Mesendoderm (in vitro differentiated cells): ENCODE data around the gene CALU.

ENCODE experiments used
- DNase-seq: peaks from one replicate; pipeline ENCODE4 v3.0.0; 2013
- H2AK5ac ChIP-seq: 2 replicates; pipeline ENCODE4 v1.6.1; 2013; ENCODE audit warnings: low read length, inconsistent platforms
- H2BK120ac ChIP-seq: 2 replicates; pipeline ENCODE4 v1.6.1; 2013; ENCODE audit warnings: low read depth, mild to moderate bottlenecking, low read length, moderate library complexity, mixed read lengths
- H2BK15ac ChIP-seq: replicated peaks from 2 replicates; pipeline ENCODE4 v1.6.1; 2013; ENCODE audit warnings: low read depth, mild to moderate bottlenecking, moderate library complexity
- H2BK5ac ChIP-seq: 2 replicates; pipeline ENCODE4 v1.6.1; 2013; ENCODE audit warnings: low read length, inconsistent platforms
- H3K18ac ChIP-seq: 2 replicates; pipeline ENCODE4 v1.6.1; 2013; ENCODE audit warnings: mild to moderate bottlenecking, low read length, mixed read lengths
- H3K23ac ChIP-seq: one replicate; pipeline ENCODE4 v1.6.1; 2013; ENCODE audit warnings: low read length
- H3K27ac ChIP-seq: 2 replicates; pipeline ENCODE4 v1.5.1; 2013; ENCODE audit warnings: low read depth, mild to moderate bottlenecking, inconsistent platforms, low read length, moderate library complexity
- H3K27me3 ChIP-seq: 2 replicates; pipeline ENCODE4 v1.6.1; 2013; ENCODE audit warnings: low read length, control low read depth, mild to moderate bottlenecking, inconsistent platforms; ENCODE audit not compliant: insufficient read depth, poor library complexity
- H3K36me3 ChIP-seq: 2 replicates; pipeline ENCODE4 v1.6.1; 2013; ENCODE audit warnings: low read length, inconsistent platforms; ENCODE audit not compliant: control insufficient read depth, insufficient read depth
- H3K4ac ChIP-seq: one replicate; pipeline ENCODE4 v1.6.1; 2013; ENCODE audit warnings: low read depth, mild to moderate bottlenecking, low read length, moderate library complexity
- H3K4me1 ChIP-seq: 2 replicates; pipeline ENCODE4 v1.6.1; 2013; ENCODE audit warnings: low read depth, low read length, inconsistent platforms; ENCODE audit not compliant: control insufficient read depth
- H3K4me2 ChIP-seq: 2 replicates; pipeline ENCODE4 v1.6.1; 2013; ENCODE audit warnings: low read length
- H3K4me3 ChIP-seq: 2 replicates; pipeline ENCODE4 v1.5.1; 2013; ENCODE audit warnings: mild to moderate bottlenecking, low read length
- H3K56ac ChIP-seq: one replicate; pipeline ENCODE4 v1.6.1; 2013; ENCODE audit warnings: low read length
- H3K79me1 ChIP-seq: 2 replicates; pipeline ENCODE4 v1.6.1; 2013; ENCODE audit warnings: low read length, inconsistent platforms
- H3K79me2 ChIP-seq: 2 replicates; pipeline ENCODE4 v1.6.1; 2013; ENCODE audit warnings: mild to moderate bottlenecking, low read length; ENCODE audit not compliant: control insufficient read depth, insufficient read depth
- H3K9ac ChIP-seq: 2 replicates; pipeline ENCODE4 v1.6.1; 2013; ENCODE audit warnings: low read length, inconsistent platforms
- H4K5ac ChIP-seq: one replicate; pipeline ENCODE4 v1.6.1; 2013; ENCODE audit warnings: low read length
- H4K8ac ChIP-seq: one replicate; pipeline ENCODE4 v1.6.1; 2013; ENCODE audit warnings: low read depth, mild to moderate bottlenecking, control low read depth, low read length, moderate library complexity
- whole genome bisulfite sequencing: extraction: QIAGEN DNeasy Blood & Tissue Kit; methylation state at CpG from one replicate; pipeline ENCODE4 v1.1.7; 2013; ENCODE audit warnings: low lambda C conversion rate, missing lambda C conversion rate; ENCODE audit not compliant: insufficient coverage; ENCODE audit errors: extremely low coverage; 5-methylcytosine and 5-hydroxymethylcytosine counted together

The CALU gene

DNA sequence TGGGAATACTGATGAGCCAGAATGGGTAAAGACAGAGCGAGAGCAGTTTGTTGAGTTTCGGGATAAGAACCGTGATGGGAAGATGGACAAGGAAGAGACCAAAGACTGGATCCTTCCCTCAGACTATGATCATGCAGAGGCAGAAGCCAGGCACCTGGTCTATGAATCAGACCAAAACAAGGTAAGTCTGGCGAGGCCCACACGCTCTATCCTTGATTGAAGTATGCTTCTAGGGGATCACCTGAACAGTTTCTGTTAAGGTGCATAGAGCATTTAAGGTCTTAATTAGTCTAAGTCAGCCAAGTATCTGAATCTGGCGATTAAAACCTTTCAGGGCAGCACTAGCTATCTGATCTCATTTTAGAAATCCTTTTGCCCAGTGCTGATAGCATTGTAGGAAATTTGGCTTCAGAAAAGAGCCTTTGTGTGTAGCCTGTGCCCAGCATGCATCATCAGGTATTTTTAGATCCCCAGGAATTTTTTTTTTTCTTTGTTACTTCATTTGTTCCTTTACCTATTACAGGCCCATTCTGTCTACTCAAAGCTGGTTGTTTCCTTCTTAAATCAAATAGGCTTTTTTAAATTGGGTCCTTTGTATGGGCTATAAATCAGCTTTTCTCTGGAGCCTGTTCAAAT lies 28.4 kb downstream of the CALU start:
- H3K79me1 ChIP-seq: peaks cover 3% of the 10 kb centered on the region
- no peak overlapping the region for H3K4ac ChIP-seq
- no peak overlapping the region for H2BK5ac ChIP-seq

DNA sequence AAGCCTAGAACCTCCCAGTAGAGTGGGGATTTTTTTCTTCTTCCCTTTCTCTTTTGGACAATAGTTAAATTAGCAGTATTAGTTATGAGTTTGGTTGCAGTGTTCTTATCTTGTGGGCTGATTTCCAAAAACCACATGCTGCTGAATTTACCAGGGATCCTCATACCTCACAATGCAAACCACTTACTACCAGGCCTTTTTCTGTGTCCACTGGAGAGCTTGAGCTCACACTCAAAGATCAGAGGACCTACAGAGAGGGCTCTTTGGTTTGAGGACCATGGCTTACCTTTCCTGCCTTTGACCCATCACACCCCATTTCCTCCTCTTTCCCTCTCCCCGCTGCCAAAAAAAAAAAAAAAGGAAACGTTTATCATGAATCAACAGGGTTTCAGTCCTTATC lies 31.1 kb downstream of the CALU start:
- WGBS: no CpG with 5 or more reads among the region's 2 CpGs
- Histone ChIP-seq H3K36me3 (peaks cover 11% of the 10 kb centered on the region), H3K4ac (no peak overlapping the region), H3K4me1 (no peaks in the 10 kb centered on the region), H3K18ac (no peak overlapping the region), H4K5ac (no peak overlapping the region), H3K23ac (no peak overlapping the region), H3K4me3 (no peak overlapping the region), H3K4me2 (no peak overlapping the region), H2BK5ac (no peak overlapping the region), H4K8ac (no peak overlapping the region), H2BK120ac (no peak overlapping the region), H3K79me1 (peaks cover 3% of the 10 kb centered on the region), H3K27ac (no peak overlapping the region), H3K56ac (no peak overlapping the region), H3K27me3 (no peaks in the 10 kb centered on the region), H2AK5ac (no peak overlapping the region), H3K79me2 (no peaks in the 10 kb centered on the region), H3K9ac (no peak overlapping the region), H2BK15ac (no peak overlapping the region)
- DNase-seq: no peak

More for the DNA sequence above, 28.4 kb downstream of the CALU start:
- no peak overlapping the region for H3K27ac ChIP-seq
- H3K27me3 ChIP-seq: no peaks in the 10 kb centered on the region
- H2BK15ac ChIP-seq: no peak overlapping the region
- no peak overlapping the region for H3K56ac ChIP-seq
- H3K4me2 ChIP-seq: no peak overlapping the region
- no peak overlapping the region for H4K8ac ChIP-seq
- no peak overlapping the region for H3K18ac ChIP-seq
- H3K4me1 ChIP-seq: no peaks in the 10 kb centered on the region
- no peak overlapping the region for H2AK5ac ChIP-seq
- H3K36me3 ChIP-seq: peaks cover 13% of the 10 kb centered on the region
- no peaks in the 10 kb centered on the region for H3K79me2 ChIP-seq
- no peak overlapping the region for H3K4me3 ChIP-seq
- H3K9ac ChIP-seq: no peak overlapping the region
- WGBS: no CpG with 5 or more reads among the region's 6 CpGs
- DNase-seq: no peak
- no peak overlapping the region for H2BK120ac ChIP-seq
- H4K5ac ChIP-seq: no peak overlapping the region
- no peak overlapping the region for H3K23ac ChIP-seq

DNA sequence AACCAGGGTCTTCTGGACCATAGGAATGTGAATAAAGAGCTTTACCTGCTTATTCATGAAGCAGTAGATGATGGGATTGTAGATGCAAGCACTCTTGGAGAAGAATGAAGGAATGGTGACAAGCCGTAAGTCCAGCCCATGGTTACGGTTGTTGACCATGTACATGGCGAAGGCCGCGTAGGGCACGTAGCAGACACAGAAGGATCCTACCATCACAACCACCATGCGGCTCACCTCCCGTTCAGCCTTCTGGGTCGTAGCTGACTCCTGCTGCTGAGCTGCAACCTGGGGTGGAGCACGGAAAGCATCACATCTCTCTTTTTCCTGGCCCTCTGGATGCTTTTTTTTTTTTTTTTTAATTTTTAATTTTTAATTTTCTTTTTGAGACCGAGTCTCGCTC lies 34.4 kb downstream of the CALU start:
- Histone ChIP-seq H3K27ac (no peak overlapping the region), H3K56ac (no peak overlapping the region), H4K5ac (no peak overlapping the region), H3K27me3 (no peaks in the 10 kb centered on the region), H3K9ac (no peak overlapping the region), H3K18ac (no peak overlapping the region), H3K4me2 (no peak overlapping the region), H4K8ac (no peak overlapping the region), H3K4ac (no peak overlapping the region), H3K4me3 (no peak overlapping the region), H3K79me2 (no peaks in the 10 kb centered on the region), H3K4me1 (no peaks in the 10 kb centered on the region), H2AK5ac (no peak overlapping the region), H3K36me3 (peaks cover 4% of the 10 kb centered on the region), H2BK15ac (no peak overlapping the region), H3K23ac (no peak overlapping the region), H2BK120ac (no peak overlapping the region), H3K79me1 (no peaks in the 10 kb centered on the region), H2BK5ac (no peak overlapping the region)
- no peak for DNase-seq
- no CpG with 5 or more reads among the region's 12 CpGs for WGBS

DNA sequence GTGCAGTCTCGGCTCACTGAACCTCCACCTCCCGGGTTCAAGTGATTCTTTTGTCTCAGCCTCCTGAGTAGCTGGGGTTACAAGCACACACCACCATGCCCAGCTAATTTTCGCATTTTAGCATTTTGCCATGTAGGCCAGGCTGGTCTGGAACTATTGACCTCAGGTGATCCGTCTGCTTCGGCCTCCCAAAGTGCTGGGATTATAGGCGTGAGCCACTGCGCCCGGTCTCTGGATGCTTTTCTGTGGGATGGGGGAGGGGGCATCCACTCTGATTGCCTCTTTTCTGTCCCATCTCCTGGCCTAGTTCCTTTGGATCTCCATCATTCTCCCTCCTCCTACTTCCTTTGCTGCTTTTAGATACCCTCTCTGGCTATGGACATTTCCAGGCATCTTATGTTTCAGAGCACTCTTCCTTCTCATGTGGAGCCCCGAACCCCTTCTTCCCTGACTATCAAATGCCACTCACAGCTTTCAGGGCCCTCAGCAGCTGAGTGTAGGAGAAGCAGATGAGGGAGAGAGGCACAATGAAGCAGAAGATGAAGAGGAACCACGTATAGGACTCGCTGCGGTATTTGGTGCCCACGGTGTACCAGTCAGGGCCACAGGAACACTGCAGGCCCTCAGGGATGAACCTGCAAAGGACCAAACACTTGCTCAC lies 35.0 kb downstream of the CALU start:
- no peak overlapping the region for H3K23ac ChIP-seq
- no peaks in the 10 kb centered on the region for H3K79me1 ChIP-seq
- WGBS: no CpG with 5 or more reads among the region's 13 CpGs
- no peak overlapping the region for H3K4me3 ChIP-seq
- no peaks in the 10 kb centered on the region for H3K27me3 ChIP-seq
- no peak overlapping the region for H3K18ac ChIP-seq
- no peak overlapping the region for H3K9ac ChIP-seq
- no peak for DNase-seq
- H3K27ac ChIP-seq: no peak overlapping the region
- H3K4me1 ChIP-seq: no peaks in the 10 kb centered on the region
- H4K8ac ChIP-seq: no peak overlapping the region
- H3K79me2 ChIP-seq: no peaks in the 10 kb centered on the region
- H4K5ac ChIP-seq: no peak overlapping the region
- H2BK5ac ChIP-seq: no peak overlapping the region
- no peak overlapping the region for H2BK120ac ChIP-seq
- H2AK5ac ChIP-seq: no peak overlapping the region
- no peak overlapping the region for H3K56ac ChIP-seq
- H2BK15ac ChIP-seq: no peak overlapping the region
- no peak overlapping the region for H3K4ac ChIP-seq
- peaks cover 3% of the 10 kb centered on the region for H3K36me3 ChIP-seq
- H3K4me2 ChIP-seq: no peak overlapping the region

DNA sequence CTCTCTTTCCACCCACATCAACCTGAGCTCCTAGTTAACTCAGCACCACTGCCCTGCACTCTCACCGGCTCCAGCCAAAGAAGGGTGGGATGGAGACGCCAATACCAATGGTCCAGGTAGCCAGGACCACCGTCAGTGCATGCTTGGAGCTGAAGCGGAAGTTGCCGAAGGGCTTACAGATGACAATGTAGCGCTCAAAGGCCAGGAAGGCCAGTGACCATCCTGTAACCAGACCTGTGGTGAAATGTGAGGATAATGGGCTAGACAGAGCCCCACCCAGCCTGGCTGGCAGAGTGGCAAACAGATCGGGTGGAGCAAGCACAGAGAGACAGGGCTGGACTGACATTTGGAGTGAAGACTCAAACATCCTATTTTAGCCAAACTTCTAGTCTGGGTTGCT lies 35.8 kb downstream of the CALU start:
- Histone ChIP-seq H3K79me2 (no peaks in the 10 kb centered on the region), H3K4ac (no peak overlapping the region), H3K23ac (no peak overlapping the region), H3K27me3 (no peaks in the 10 kb centered on the region), H2BK5ac (no peak overlapping the region), H3K9ac (no peak overlapping the region), H3K4me2 (no peak overlapping the region), H2AK5ac (no peak overlapping the region), H3K18ac (no peak overlapping the region), H3K4me1 (no peaks in the 10 kb centered on the region), H4K5ac (no peak overlapping the region), H3K79me1 (no peaks in the 10 kb centered on the region), H2BK15ac (no peak overlapping the region), H2BK120ac (no peak overlapping the region), H3K36me3 (peaks cover 3% of the 10 kb centered on the region), H3K27ac (no peak overlapping the region), H3K4me3 (no peak overlapping the region), H3K56ac (no peak overlapping the region), H4K8ac (no peak overlapping the region)
- no CpG with 5 or more reads among the region's 7 CpGs for WGBS
- DNase-seq: no peak
